K562 (cell line): ENCODE measurements around the gene FARP1. TPM values are rescaled to one million over a fixed set of nuclear protein-coding genes. Genes with fewer than 3 reads are reported as not detected.
A peak's percentile ranks its signal among the peaks of the same experiment; 100 is the strongest.

Experiments
- EGR1 ChIP-seq: fragments of 450-650 bp; conservative IDR thresholded peaks from 2 replicates; pipeline ENCODE4 v1.6.1; 2017; ENCODE audit warnings: mild to moderate bottlenecking
- FOXO4 ChIP-seq: fragments of 450-650 bp; formaldehyde crosslinking; IDR thresholded peaks from 2 replicates; pipeline ENCODE4 v1.4.0; 2020; ENCODE audit warnings: mild to moderate bottlenecking, moderate library complexity
- HEY1 ChIP-seq: fragments of 250-450 bp; sonication (Bioruptor Pico); IDR thresholded peaks from 2 replicates; pipeline ENCODE4 v1.5.0; 2020; ENCODE audit warnings: mild to moderate bottlenecking, moderate library complexity, borderline replicate concordance
- HMG20B ChIP-seq: fragments of 250-450 bp; sonication (Bioruptor Pico); IDR thresholded peaks from 2 replicates; pipeline ENCODE4 v1.5.0; 2021; ENCODE audit warnings: mild to moderate bottlenecking
- HNRNPLL ChIP-seq: fragments of 200-400 bp; formaldehyde crosslinking; IDR thresholded peaks from 2 replicates; pipeline ENCODE4 v1.6.1; 2017; ENCODE audit warnings: low read length, low read depth, mild to moderate bottlenecking; ENCODE audit not compliant: poor library complexity, severe bottlenecking
- NCOR1 ChIP-seq: fragments of 450-650 bp; IDR thresholded peaks from 2 replicates; pipeline ENCODE4 v1.6.1; 2016; ENCODE audit warnings: mild to moderate bottlenecking, moderate library complexity
- NFE2 ChIP-seq: IDR thresholded peaks from 2 replicates; pipeline ENCODE4 v1.6.1; 2014; ENCODE audit warnings: antibody characterized with exemption, low read depth
- NR2C2 ChIP-seq, 2 experiments: fragments of 200-800 bp in 1 of 2; sonication (Bioruptor generic) in 1 of 2; sonication (generic) in 1 of 2; formaldehyde crosslinking in 1 of 2; IDR thresholded peaks; 2 replicates each; pipeline versions ENCODE4 v1.6.1 to v1.8.0; 2016 to 2022; ENCODE audit warnings: mild to moderate bottlenecking in 1 of 2, missing compliant biosample characterization in 1 of 2, missing genetic modification characterization in 1 of 2, missing genetic modification reagents in 1 of 2
- NRF1 ChIP-seq, 2 experiments: fragments of 450-650 bp; IDR thresholded peaks in 1 of 2; conservative IDR thresholded peaks in 1 of 2; 2 replicates each; pipeline ENCODE4 v1.6.1; 2014; ENCODE audit warnings: mild to moderate bottlenecking in 2 of 2
- PATZ1 ChIP-seq: fragments of 250-450 bp; sonication (Bioruptor Pico); IDR thresholded peaks from 2 replicates; pipeline ENCODE4 v1.5.0; 2020; ENCODE audit warnings: mild to moderate bottlenecking, borderline replicate concordance
- POLR2B ChIP-seq: fragments of 450-650 bp; IDR thresholded peaks from 2 replicates; pipeline ENCODE4 v1.6.1; 2018; ENCODE audit warnings: low read depth; ENCODE audit not compliant: partially characterized antibody
- TEAD4 ChIP-seq, 2 experiments: sonication (generic) in 1 of 2; formaldehyde crosslinking in 1 of 2; IDR thresholded peaks; 2 replicates each; pipeline versions ENCODE4 v1.6.1 to v1.8.0; 2012 to 2022; ENCODE audit warnings: borderline replicate concordance in 1 of 2, inconsistent platforms in 1 of 2, low read length in 1 of 2, mild to moderate bottlenecking in 1 of 2, missing genetic modification reagents in 1 of 2
- ZNF644 ChIP-seq: fragments of 200-800 bp; sonication (Bioruptor generic); IDR thresholded peaks from 2 replicates; pipeline ENCODE4 v1.6.1; 2016; ENCODE audit warnings: low read depth, missing genetic modification characterization, missing compliant biosample characterization
- polyA plus RNA-seq, 8 experiments: library from polyadenylated mRNA; depleted of rRNA in 4 of 8; stranded (reverse) in 5 of 8; unstranded in 3 of 8; fragments of >200 nt; fragmentation: Nextera tagmentation in 2 of 8; fragmentation: Illumina TruSeq in 1 of 8; extraction: Ambion mirVana in 2 of 8; extraction: Trizol in 1 of 8; gene quantifications; 2 replicates each; pipeline versions ENCODE4 v1.2.1 to v1.2.3, GENCODE V29; 2011 to 2014; ENCODE audit warnings: inconsistent platforms in 1 of 8, missing spikeins in 1 of 8
- total RNA-seq, 7 experiments: library from RNA; depleted of rRNA in 6 of 7; stranded (reverse); fragments of >200 nt in 6 of 7; fragmentation: Illumina TruSeq in 2 of 7; extraction: Trizol in 2 of 7; gene quantifications; 2 replicates each; pipeline versions ENCODE4 v1.2.1 to v1.2.3, GENCODE V29; 2011 to 2021; ENCODE audit warnings: low replicate concordance in 1 of 7
- TF ChIP-seq, protein P1 (sequence below), 3 experiments: fragments of 200-800 bp in 1 of 3; fragments of 250-450 bp in 1 of 3; fragments of 450-650 bp in 1 of 3; sonication (Bioruptor Pico) in 1 of 3; sonication (Bioruptor generic) in 1 of 3; formaldehyde crosslinking in 1 of 3; IDR thresholded peaks; 2 replicates each; pipeline versions ENCODE4 v1.6.1 to v1.8.0; 2016 to 2022; ENCODE audit warnings: mild to moderate bottlenecking in 2 of 3, missing genetic modification characterization in 2 of 3, missing compliant biosample characterization in 1 of 3, moderate library complexity in 1 of 3
- TF ChIP-seq, protein P2 (sequence below): fragments of 250-450 bp; sonication (Bioruptor Pico); IDR thresholded peaks from 2 replicates; pipeline ENCODE4 v1.5.0; 2021; ENCODE audit warnings: mild to moderate bottlenecking, borderline replicate concordance

Gene FARP1
- total and polyA plus RNA-seq, 9 of the 15 experiments (the other 6 are each of a cell fraction or from before 2014, with no cell fraction given): 0.03 to 0.29 (median 0.05) TPM; not detected in 3

DNA sequence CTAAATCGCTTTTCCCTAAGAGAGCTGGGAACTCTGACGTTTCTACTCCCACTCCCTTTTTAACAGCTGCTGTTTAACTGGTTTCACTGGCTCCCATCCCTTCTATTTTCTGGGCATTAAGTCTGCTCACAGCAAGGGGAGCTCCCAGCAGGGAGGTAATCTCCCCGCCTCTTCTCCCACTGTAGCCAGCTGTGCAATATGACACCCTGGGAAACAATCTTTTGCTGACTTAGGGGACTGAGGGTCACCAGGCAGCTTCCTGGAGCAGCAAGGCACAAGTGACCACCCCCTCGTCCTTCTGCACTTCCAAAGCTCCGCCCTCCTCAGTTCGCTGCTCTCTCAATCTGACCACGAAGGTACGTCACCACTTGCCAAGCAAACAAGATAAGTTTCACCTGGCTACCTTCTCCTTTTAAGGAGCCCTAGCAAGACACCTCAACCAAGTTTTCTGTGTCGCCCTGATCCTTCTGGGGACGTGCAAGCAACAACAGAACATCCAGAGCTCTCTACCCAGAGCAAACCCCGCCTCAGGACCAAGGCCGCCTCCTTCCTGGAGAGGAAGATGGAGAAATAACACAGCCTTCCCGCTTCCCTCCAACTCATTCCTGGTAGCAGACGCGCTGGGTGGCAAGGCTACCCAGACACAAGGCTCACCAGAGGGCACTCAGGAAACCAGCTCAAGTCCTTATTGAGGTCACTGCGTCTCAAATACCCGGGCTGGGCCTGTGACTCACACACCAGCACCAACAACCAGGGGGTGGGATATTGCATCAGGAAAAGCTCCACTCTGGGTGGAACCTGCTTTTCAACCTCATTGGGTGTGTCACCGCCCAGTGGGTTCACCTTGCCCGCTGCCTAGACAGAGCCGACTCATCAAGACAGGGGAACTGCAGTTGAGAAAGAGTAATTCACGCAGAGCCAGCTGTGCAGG lies 341.7 kb downstream of the FARP1 start (continued):
- TF ChIP-seq HNRNPLL: no peak
- no peak for TF ChIP-seq TEAD4 (IDR thresholded peaks at IDR 0.05; ENCODE audit: low read length)
- TF ChIP-seq TEAD4 (CRISPR knock-in tag; IDR thresholded peaks at IDR 0.05; ENCODE audit: borderline replicate concordance): no peak
- no peak for TF ChIP-seq EGR1
- peak in 1 of 2 experiments; percentile 38; a peak in 2 of 4 replicates for TF ChIP-seq NRF1 (conservative IDR thresholded peaks at IDR 0.05 in 1 of 2, IDR thresholded peaks at IDR 0.05 in 1 of 2)
- no peak for TF ChIP-seq FOXO4 (CRISPR knock-in tag)
- no peak for TF ChIP-seq POLR2B
- no peak for TF ChIP-seq HEY1 (CRISPR knock-in tag)
- TF ChIP-seq HMG20B (CRISPR knock-in tag): no peak
- no peak for TF ChIP-seq NCOR1
- no peak for TF ChIP-seq NR2C2 (CRISPR knock-in tag; IDR thresholded peaks at IDR 0.05)
- peak; percentile 67 for TF ChIP-seq NR2C2 (tag; IDR thresholded peaks at IDR 0.05)
- no peak for TF ChIP-seq PATZ1 (CRISPR knock-in tag)
- TF ChIP-seq, protein P1, sequence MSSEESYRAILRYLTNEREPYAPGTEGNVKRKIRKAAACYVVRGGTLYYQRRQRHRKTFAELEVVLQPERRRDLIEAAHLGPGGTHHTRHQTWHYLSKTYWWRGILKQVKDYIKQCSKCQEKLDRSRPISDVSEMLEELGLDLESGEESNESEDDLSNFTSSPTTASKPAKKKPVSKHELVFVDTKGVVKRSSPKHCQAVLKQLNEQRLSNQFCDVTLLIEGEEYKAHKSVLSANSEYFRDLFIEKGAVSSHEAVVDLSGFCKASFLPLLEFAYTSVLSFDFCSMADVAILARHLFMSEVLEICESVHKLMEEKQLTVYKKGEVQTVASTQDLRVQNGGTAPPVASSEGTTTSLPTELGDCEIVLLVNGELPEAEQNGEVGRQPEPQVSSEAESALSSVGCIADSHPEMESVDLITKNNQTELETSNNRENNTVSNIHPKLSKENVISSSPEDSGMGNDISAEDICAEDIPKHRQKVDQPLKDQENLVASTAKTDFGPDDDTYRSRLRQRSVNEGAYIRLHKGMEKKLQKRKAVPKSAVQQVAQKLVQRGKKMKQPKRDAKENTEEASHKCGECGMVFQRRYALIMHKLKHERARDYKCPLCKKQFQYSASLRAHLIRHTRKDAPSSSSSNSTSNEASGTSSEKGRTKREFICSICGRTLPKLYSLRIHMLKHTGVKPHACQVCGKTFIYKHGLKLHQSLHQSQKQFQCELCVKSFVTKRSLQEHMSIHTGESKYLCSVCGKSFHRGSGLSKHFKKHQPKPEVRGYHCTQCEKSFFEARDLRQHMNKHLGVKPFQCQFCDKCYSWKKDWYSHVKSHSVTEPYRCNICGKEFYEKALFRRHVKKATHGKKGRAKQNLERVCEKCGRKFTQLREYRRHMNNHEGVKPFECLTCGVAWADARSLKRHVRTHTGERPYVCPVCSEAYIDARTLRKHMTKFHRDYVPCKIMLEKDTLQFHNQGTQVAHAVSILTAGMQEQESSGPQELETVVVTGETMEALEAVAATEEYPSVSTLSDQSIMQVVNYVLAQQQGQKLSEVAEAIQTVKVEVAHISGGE (CRISPR knock-in tag; IDR thresholded peaks at IDR 0.05): no peak
- TF ChIP-seq NFE2: no peak
- TF ChIP-seq, protein P2, sequence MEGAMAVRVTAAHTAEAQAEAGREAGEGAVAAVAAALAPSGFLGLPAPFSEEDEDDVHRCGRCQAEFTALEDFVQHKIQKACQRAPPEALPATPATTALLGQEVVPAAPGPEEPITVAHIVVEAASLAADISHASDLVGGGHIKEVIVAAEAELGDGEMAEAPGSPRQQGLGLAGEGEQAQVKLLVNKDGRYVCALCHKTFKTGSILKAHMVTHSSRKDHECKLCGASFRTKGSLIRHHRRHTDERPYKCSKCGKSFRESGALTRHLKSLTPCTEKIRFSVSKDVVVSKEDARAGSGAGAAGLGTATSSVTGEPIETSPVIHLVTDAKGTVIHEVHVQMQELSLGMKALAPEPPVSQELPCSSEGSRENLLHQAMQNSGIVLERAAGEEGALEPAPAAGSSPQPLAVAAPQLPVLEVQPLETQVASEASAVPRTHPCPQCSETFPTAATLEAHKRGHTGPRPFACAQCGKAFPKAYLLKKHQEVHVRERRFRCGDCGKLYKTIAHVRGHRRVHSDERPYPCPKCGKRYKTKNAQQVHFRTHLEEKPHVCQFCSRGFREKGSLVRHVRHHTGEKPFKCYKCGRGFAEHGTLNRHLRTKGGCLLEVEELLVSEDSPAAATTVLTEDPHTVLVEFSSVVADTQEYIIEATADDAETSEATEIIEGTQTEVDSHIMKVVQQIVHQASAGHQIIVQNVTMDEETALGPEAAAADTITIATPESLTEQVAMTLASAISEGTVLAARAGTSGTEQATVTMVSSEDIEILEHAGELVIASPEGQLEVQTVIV (CRISPR knock-in tag): no peak
- no peak for TF ChIP-seq ZNF644 (tag)
